IPS DF 4.7 (cell line): ENCODE data around the gene COASY.

Experiments
- DNase-seq: peaks from one replicate; pipeline ENCODE4 v3.0.0-alpha.2; 2013; ENCODE audit warnings: low spot score; ENCODE audit errors: extremely low read depth

The COASY gene

GRCh38 chr17:42571435-42572225 lies 9.7 kb downstream of the COASY start:
- DNase-seq, result no peak

GRCh38 chr17:42573095-42573494 lies 11.1 kb downstream of the COASY start:
- DNase-seq, result no peak

GRCh38 chr17:42574463-42574862 lies 12.5 kb downstream of the COASY start:
- no peak for DNase-seq

GRCh38 chr17:42577140-42577531 lies 15.2 kb downstream of the COASY start:
- DNase-seq, result no peak

GRCh38 chr17:42577532-42578281 lies 15.8 kb downstream of the COASY start, which contains the start of gene PSMC3IP:
TSS of gene PSMC3IP (minus strand) at chr17:42577729. CDS start at chr17:42577686, 43 bp downstream.
- peak; percentile 84 for DNase-seq

- peak; percentile 62 for DNase-seq
Observed at GRCh38 chr17:42578282-42578869, 16.4 kb downstream of the COASY start.

GRCh38 chr17:42579794-42580551 lies 18.0 kb downstream of the COASY start:
- DNase-seq, result no peak

- no peak for DNase-seq
Observed at GRCh38 chr17:42581744-42582270, 19.9 kb downstream of the COASY start.

- no peak for DNase-seq
Observed at GRCh38 chr17:42584880-42585279, 22.9 kb downstream of the COASY start.

GRCh38 chr17:42585353-42585752 lies 23.4 kb downstream of the COASY start:
- DNase-seq, result no peak

GRCh38 chr17:42586514-42587230 lies 24.7 kb downstream of the COASY start:
- DNase-seq, result no peak

- no peak for DNase-seq
Observed at GRCh38 chr17:42590886-42591285, 28.9 kb downstream of the COASY start.

- no peak for DNase-seq
Observed at GRCh38 chr17:42591411-42591810, 29.5 kb downstream of the COASY start.

- DNase-seq, result no peak
Observed at GRCh38 chr17:42596386-42596785, 34.4 kb downstream of the COASY start.

- no peak for DNase-seq
Observed at GRCh38 chr17:42598905-42599304, 37.0 kb downstream of the COASY start.

- no peak for DNase-seq
Observed at GRCh38 chr17:42603318-42603717, 41.4 kb downstream of the COASY start.

GRCh38 chr17:42607769-42608168 lies 45.8 kb downstream of the COASY start:
- no peak for DNase-seq

- DNase-seq, result no peak
Observed at GRCh38 chr17:42608305-42609181, 46.6 kb downstream of the COASY start.

GRCh38 chr17:42609182-42609813 lies 47.4 kb downstream of the COASY start, which contains the start of the genes RETREG3 and TUBG1:
TSS of gene RETREG3 (minus strand) at chr17:42609374. CDS start at chr17:42609324, 50 bp downstream.
TSS of gene TUBG1 (plus strand) at chr17:42609683. CDS start at chr17:42609738, 55 bp downstream.
- peak; percentile 96 for DNase-seq
